Skeletal muscle satellite cell (primary cell): Measurements from ENCODE around the gene RPL35.
A peak's percentile ranks its signal among the peaks of the same experiment; 100 is the strongest.

ENCODE experiments used
- H3K27me3 ChIP-seq: 2 replicates; pipeline ENCODE4 v1.7.0; 2013; ENCODE audit warnings: low read length; ENCODE audit not compliant: control insufficient read depth, insufficient read depth
- H3K36me3 ChIP-seq: 2 replicates; pipeline ENCODE4 v1.7.0; 2013; ENCODE audit warnings: mild to moderate bottlenecking, control low read depth, low read length; ENCODE audit not compliant: insufficient read depth
- H3K4me1 ChIP-seq: 2 replicates; pipeline ENCODE4 v1.7.0; 2013; ENCODE audit warnings: low read length; ENCODE audit not compliant: control insufficient read depth, insufficient read depth
- H3K4me2 ChIP-seq: 2 replicates; pipeline ENCODE4 v1.7.0; 2013; ENCODE audit warnings: mild to moderate bottlenecking, low read length
- H3K4me3 ChIP-seq: 2 replicates; pipeline ENCODE4 v1.7.0; 2013; ENCODE audit warnings: low read length
- H3K9ac ChIP-seq: 2 replicates; pipeline ENCODE4 v1.7.0; 2013; ENCODE audit warnings: mild to moderate bottlenecking, low read depth, low read length, moderate library complexity
- H3K9me3 ChIP-seq: replicated peaks from 2 replicates; pipeline ENCODE4 v1.7.0; 2013; ENCODE audit warnings: mild to moderate bottlenecking, control low read depth, low read length

RPL35 gene

GRCh38 chr9:124873664-124874063, 11.9 kb upstream of the RPL35 start:
- no peak overlapping the region for H3K9ac ChIP-seq
- H3K27me3 ChIP-seq = no peaks in the 10 kb centered on the region
- H3K4me3 ChIP-seq = no peak overlapping the region
- H3K4me2 ChIP-seq = no peak overlapping the region
- peaks cover 74% of the 10 kb centered on the region for H3K36me3 ChIP-seq
- peaks cover 23% of the 10 kb centered on the region for H3K4me1 ChIP-seq
- no peaks in the 10 kb centered on the region for H3K9me3 ChIP-seq

GRCh38 chr9:124871156-124871561, 9.4 kb upstream of the RPL35 start:
- Histone ChIP-seq H3K27me3 (no peaks in the 10 kb centered on the region), H3K36me3 (peaks cover 49% of the 10 kb centered on the region), H3K4me3 (peak overlapping the region; percentile 97), H3K9ac (peak overlapping the region; percentile 99), H3K9me3 (no peaks in the 10 kb centered on the region), H3K4me1 (peaks cover 29% of the 10 kb centered on the region), H3K4me2 (peak overlapping the region; percentile 94)

GRCh38 chr9:124870723-124871122, 9.0 kb upstream of the RPL35 start:
- Histone ChIP-seq H3K4me3 (peak overlapping the region; percentile 97), H3K27me3 (no peaks in the 10 kb centered on the region), H3K36me3 (peaks cover 45% of the 10 kb centered on the region), H3K9ac (peak overlapping the region; percentile 99), H3K4me1 (peaks cover 29% of the 10 kb centered on the region), H3K9me3 (no peaks in the 10 kb centered on the region), H3K4me2 (peak overlapping the region; percentile 94)

- Histone ChIP-seq H3K9ac (peak overlapping the region; percentile 99), H3K9me3 (no peaks in the 10 kb centered on the region), H3K4me2 (peak overlapping the region; percentile 94), H3K27me3 (no peaks in the 10 kb centered on the region), H3K36me3 (peaks cover 39% of the 10 kb centered on the region), H3K4me3 (peak overlapping the region; percentile 97), H3K4me1 (peaks cover 29% of the 10 kb centered on the region)
Observed at GRCh38 chr9:124869986-124870560, 8.3 kb upstream of the RPL35 start.

GRCh38 chr9:124869466-124869985, 7.8 kb upstream of the RPL35 start:
- Histone ChIP-seq H3K4me3 (peak overlapping the region; percentile 97), H3K9ac (peak overlapping the region; percentile 99), H3K27me3 (no peaks in the 10 kb centered on the region), H3K36me3 (peaks cover 34% of the 10 kb centered on the region), H3K4me1 (peaks cover 29% of the 10 kb centered on the region), H3K9me3 (no peaks in the 10 kb centered on the region), H3K4me2 (peak overlapping the region; percentile 94)

- H3K4me1 ChIP-seq = peaks cover 29% of the 10 kb centered on the region
- H3K4me2 ChIP-seq = peak overlapping the region; percentile 94
- H3K9ac ChIP-seq = peak overlapping the region; percentile 99
- no peaks in the 10 kb centered on the region for H3K9me3 ChIP-seq
- peak overlapping the region; percentile 97 for H3K4me3 ChIP-seq
- H3K27me3 ChIP-seq = no peaks in the 10 kb centered on the region
- H3K36me3 ChIP-seq = peaks cover 26% of the 10 kb centered on the region
Observed at GRCh38 chr9:124868511-124869465, 7.0 kb upstream of the RPL35 start.

GRCh38 chr9:124863371-124863871, 1.7 kb upstream of the RPL35 start:
- Histone ChIP-seq H3K27me3 (no peaks in the 10 kb centered on the region), H3K9ac (no peak overlapping the region), H3K4me3 (no peak overlapping the region), H3K4me1 (peaks cover 29% of the 10 kb centered on the region), H3K9me3 (no peaks in the 10 kb centered on the region), H3K36me3 (peaks cover 28% of the 10 kb centered on the region), H3K4me2 (no peak overlapping the region)

GRCh38 chr9:124860582-124861341, 995 bp downstream of the RPL35 start:
- H3K4me3 ChIP-seq = peak overlapping the region; percentile 97
- H3K4me1 ChIP-seq = peaks cover 23% of the 10 kb centered on the region
- peak overlapping the region; percentile 99 for H3K4me2 ChIP-seq
- no peaks in the 10 kb centered on the region for H3K9me3 ChIP-seq
- no peaks in the 10 kb centered on the region for H3K27me3 ChIP-seq
- peaks cover 53% of the 10 kb centered on the region for H3K36me3 ChIP-seq
- peak overlapping the region; percentile 99 for H3K9ac ChIP-seq

GRCh38 chr9:124859803-124860581, 1.8 kb downstream of the RPL35 start:
- Histone ChIP-seq H3K36me3 (peaks cover 53% of the 10 kb centered on the region), H3K27me3 (no peaks in the 10 kb centered on the region), H3K9ac (peak overlapping the region; percentile 99), H3K4me1 (peaks cover 23% of the 10 kb centered on the region), H3K4me2 (peak overlapping the region; percentile 99), H3K4me3 (peak overlapping the region; percentile 97), H3K9me3 (no peaks in the 10 kb centered on the region)

GRCh38 chr9:124858330-124859046, 3.3 kb downstream of the RPL35 start:
- no peaks in the 10 kb centered on the region for H3K9me3 ChIP-seq
- H3K4me1 ChIP-seq = peaks cover 25% of the 10 kb centered on the region
- peak overlapping the region; percentile 99 for H3K4me2 ChIP-seq
- H3K4me3 ChIP-seq = no peak overlapping the region
- H3K27me3 ChIP-seq = no peaks in the 10 kb centered on the region
- H3K36me3 ChIP-seq = peaks cover 53% of the 10 kb centered on the region
- peak overlapping the region; percentile 99 for H3K9ac ChIP-seq
